Stimulated activated CD4-positive, alpha-beta T cell treated with anti-CD3 and anti-CD28 coated beads, Interleukin-1b, Interleukin-23, amount 100 ng/mL, for 48 hours (primary cell): ENCODE results near the gene PDRG1.
"Not testable (repeated sequence)": the region's sequence is repeated elsewhere in the genome, so short reads cannot be mapped to it uniquely, and the experiment has no call there.

Experiments
- DNase-seq: peaks from one replicate; pipeline ENCODE4 v3.0.0-alpha.2; 2020

The PDRG1 gene

GRCh38 chr20:31925631-31926030 is 26.2 kb downstream of the PDRG1 start:
- no peak for DNase-seq

GRCh38 chr20:31924561-31924960 is 27.3 kb downstream of the PDRG1 start:
- no peak for DNase-seq

- no peak for DNase-seq
These were observed 28.2 kb downstream of the PDRG1 start for GRCh38 chr20:31923388-31924331.

GRCh38 chr20:31922588-31922987 is 29.3 kb downstream of the PDRG1 start:
- DNase-seq = no peak

- DNase-seq = no peak
These were observed 29.7 kb downstream of the PDRG1 start for GRCh38 chr20:31922181-31922580.

- DNase-seq = not testable (repeated sequence)
These were observed 30.4 kb downstream of the PDRG1 start for GRCh38 chr20:31921480-31921879.

GRCh38 chr20:31920275-31920855 is 31.5 kb downstream of the PDRG1 start:
- no peak for DNase-seq

GRCh38 chr20:31919410-31920155 is 32.3 kb downstream of the PDRG1 start:
- DNase-seq = no peak

GRCh38 chr20:31918466-31919105 is 33.3 kb downstream of the PDRG1 start:
- no peak for DNase-seq

GRCh38 chr20:31917962-31918412 is 33.9 kb downstream of the PDRG1 start:
- not testable (repeated sequence) for DNase-seq

GRCh38 chr20:31916708-31917107 is 35.1 kb downstream of the PDRG1 start:
- DNase-seq = no peak

- no peak for DNase-seq
These were observed 36.2 kb downstream of the PDRG1 start for GRCh38 chr20:31915491-31916280.

GRCh38 chr20:31914170-31914569 is 37.7 kb downstream of the PDRG1 start:
- no peak for DNase-seq

GRCh38 chr20:31913431-31914157 is 38.3 kb downstream of the PDRG1 start:
- DNase-seq = no peak

GRCh38 chr20:31910071-31910803 is 41.6 kb downstream of the PDRG1 start:
- no peak for DNase-seq

- no peak for DNase-seq
These were observed 42.4 kb downstream of the PDRG1 start for GRCh38 chr20:31909253-31910070.

GRCh38 chr20:31908424-31908823 is 43.4 kb downstream of the PDRG1 start:
- DNase-seq = no peak

- DNase-seq = no peak
These were observed 43.8 kb downstream of the PDRG1 start for GRCh38 chr20:31908016-31908415.

GRCh38 chr20:31907046-31907445 is 44.8 kb downstream of the PDRG1 start:
- DNase-seq = no peak

GRCh38 chr20:31906001-31906400 is 45.8 kb downstream of the PDRG1 start:
- no peak for DNase-seq
